Activated CD8-positive, alpha-beta memory T cell treated with anti-CD3 and anti-CD28 coated beads, Interleukin-2, amount 10 ng/mL, durations not matched to agents 7 days and 5 days (primary cell): Measurements from ENCODE around the gene UCHL1. TPM values are rescaled to one million over a fixed set of nuclear protein-coding genes. Genes with fewer than 3 reads are reported as not detected.

ENCODE experiments used
- ATAC-seq: fragments of 150-1000 bp; cut with Tn5 transposase; one replicate; pipeline ENCODE4 v1.10.0; 2021; ENCODE audit warnings: moderate library complexity
- CTCF ChIA-PET: fragments of 350-600 bp; sonication (Branson Sonifier 250); formaldehyde crosslinking; loops from one replicate; lab custom pipeline; 2021; ENCODE audit warnings: antibody characterized with exemption; lab: Charles Lee
- DNase-seq: peaks from one replicate; pipeline ENCODE4 v3.0.0-alpha.2; 2020
- H3K27ac Mint-ChIP-seq: one replicate; pipeline ENCODE4 v1.8.0; 2021; ENCODE audit warnings: mild to moderate bottlenecking, mixed read lengths
- H3K27me3 Mint-ChIP-seq: one replicate; pipeline ENCODE4 v1.8.0; 2021; ENCODE audit warnings: mixed read lengths
- H3K36me3 Mint-ChIP-seq: one replicate; pipeline ENCODE4 v1.8.0; 2021; ENCODE audit warnings: mild to moderate bottlenecking, mixed read lengths
- H3K4me1 Mint-ChIP-seq: one replicate; pipeline ENCODE4 v1.8.0; 2021; ENCODE audit warnings: mixed read lengths
- H3K4me3 Mint-ChIP-seq: one replicate; pipeline ENCODE4 v1.8.0; 2021; ENCODE audit warnings: mild to moderate bottlenecking, moderate library complexity, mixed read lengths
- H3K9me3 Mint-ChIP-seq: one replicate; pipeline ENCODE4 v1.8.0; 2022; ENCODE audit warnings: low read depth, mixed read lengths
- total RNA-seq, 2 experiments: library from RNA; stranded (reverse); gene quantifications; one replicate each; pipeline ENCODE4 v1.2.3, GENCODE V29; 2021

Gene UCHL1
- total RNA-seq, 2 experiments from 2014 or later, result 0.85 to 4.7 TPM

DNA sequence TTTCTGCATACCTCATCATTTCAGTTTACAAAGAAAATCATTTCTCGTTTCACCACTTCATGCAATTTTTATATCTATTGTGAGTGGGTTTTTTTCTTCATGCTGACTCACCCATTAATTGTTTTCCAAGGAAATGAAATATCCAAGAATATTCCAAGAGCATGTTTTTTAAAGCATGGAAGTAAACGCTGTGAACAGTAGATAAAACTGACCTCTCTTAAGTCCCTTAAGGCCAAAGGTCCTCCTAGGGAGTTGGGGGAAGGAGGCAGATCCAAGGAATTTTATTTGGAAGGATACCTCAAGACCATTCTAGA is 39.8 kb upstream of the UCHL1 start:
- Mint-ChIP-seq H3K27ac (peak overlapping the region; percentile 42), H3K36me3 (no peaks in the 10 kb centered on the region), H3K27me3 (peaks cover 63% of the 10 kb centered on the region), H3K9me3 (no peaks in the 10 kb centered on the region), H3K4me3 (peak overlapping the region; percentile 65), H3K4me1 (peaks cover 24% of the 10 kb centered on the region)
- DNase-seq (no peak), ATAC-seq (no peak)
- CTCF ChIA-PET, result interaction anchor here (1.3 to 2.4 kb wide), 2 partner anchors 241 to 246 kb away, joined by 3 to 8 read pairs; no protein-coding TSS in a partner anchor

DNA sequence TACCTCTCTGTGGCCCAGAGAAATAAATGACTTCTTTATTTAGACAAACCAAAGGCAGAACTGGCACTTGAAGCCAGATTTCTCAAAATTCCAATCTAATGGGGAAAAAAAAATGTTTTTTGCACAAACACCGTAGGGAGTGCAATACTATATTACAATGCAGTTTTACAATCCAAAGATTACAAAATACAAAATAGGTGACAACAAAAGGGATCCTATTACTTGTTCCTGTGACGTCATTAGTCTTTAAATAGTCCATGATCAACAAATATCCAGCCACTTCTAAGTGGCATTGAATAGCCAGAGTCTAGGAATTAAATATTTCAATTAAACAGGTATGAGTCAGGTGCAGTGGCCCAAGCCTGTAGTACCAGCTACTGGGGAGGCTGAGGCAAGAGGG is 39.4 kb upstream of the UCHL1 start:
- DNase-seq, result no peak
- Mint-ChIP-seq H3K27me3 (peaks cover 62% of the 10 kb centered on the region), H3K27ac (no peak overlapping the region), H3K36me3 (no peaks in the 10 kb centered on the region), H3K4me3 (no peak overlapping the region), H3K4me1 (peaks cover 24% of the 10 kb centered on the region), H3K9me3 (no peaks in the 10 kb centered on the region)
- ATAC-seq, result no peak
- CTCF ChIA-PET, result interaction anchor here (0.9 kb wide), 1 partner anchor 241 kb away, joined by 3 read pairs; no protein-coding TSS in a partner anchor

GRCh38 chr4:41218703-41219102 is 38.0 kb upstream of the UCHL1 start:
- ATAC-seq, result no peak
- Mint-ChIP-seq H3K27me3 (peaks cover 55% of the 10 kb centered on the region), H3K4me3 (no peak overlapping the region), H3K27ac (no peak overlapping the region), H3K36me3 (no peaks in the 10 kb centered on the region), H3K4me1 (peaks cover 13% of the 10 kb centered on the region), H3K9me3 (no peaks in the 10 kb centered on the region)
- CTCF ChIA-PET, result no interaction called here
- DNase-seq, result no peak

DNA sequence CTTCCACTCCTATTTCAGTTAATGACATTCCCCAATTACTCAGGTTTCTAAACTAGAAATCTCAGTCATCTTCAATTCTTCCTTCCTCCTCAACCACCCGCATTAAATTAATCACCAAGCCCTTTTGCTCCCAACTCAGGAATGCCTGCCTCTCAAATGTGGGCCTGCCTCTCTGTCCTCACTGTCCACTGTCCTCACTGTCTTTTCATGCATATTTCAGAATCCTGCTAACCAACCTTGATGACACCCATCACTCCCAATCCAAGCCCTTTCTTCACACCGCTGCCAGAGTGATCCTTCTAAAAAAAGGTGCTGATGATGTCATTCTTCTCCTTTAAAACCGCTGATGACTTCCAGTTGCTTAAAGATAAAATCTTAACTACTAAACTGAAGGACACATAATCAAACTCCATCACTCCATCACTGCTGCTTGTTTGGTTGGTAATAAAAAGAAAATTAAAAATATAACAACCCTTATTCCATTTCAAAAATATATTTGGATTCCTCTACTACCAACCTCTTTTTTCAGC is 37.2 kb upstream of the UCHL1 start:
- CTCF ChIA-PET, result no interaction called here
- DNase-seq (no peak), ATAC-seq (no peak)
- no peaks in the 10 kb centered on the region for H3K36me3 Mint-ChIP-seq
- H3K27me3 Mint-ChIP-seq, result peaks cover 55% of the 10 kb centered on the region
- H3K4me3 Mint-ChIP-seq, result no peak overlapping the region
- H3K27ac Mint-ChIP-seq, result no peak overlapping the region
- peaks cover 13% of the 10 kb centered on the region for H3K4me1 Mint-ChIP-seq
- H3K9me3 Mint-ChIP-seq, result no peaks in the 10 kb centered on the region

GRCh38 chr4:41221850-41222645 is 34.7 kb upstream of the UCHL1 start:
- CTCF ChIA-PET, result no interaction called here
- Mint-ChIP-seq H3K9me3 (no peaks in the 10 kb centered on the region), H3K4me1 (no peaks in the 10 kb centered on the region), H3K27ac (no peak overlapping the region), H3K27me3 (peaks cover 34% of the 10 kb centered on the region), H3K36me3 (no peaks in the 10 kb centered on the region), H3K4me3 (no peak overlapping the region)
- ATAC-seq, result no peak
- DNase-seq, result no peak

- H3K4me3 Mint-ChIP-seq, result no peak overlapping the region
- H3K27me3 Mint-ChIP-seq, result peaks cover 8% of the 10 kb centered on the region
- H3K4me1 Mint-ChIP-seq, result no peaks in the 10 kb centered on the region
- CTCF ChIA-PET, result no interaction called here
- ATAC-seq (no peak), DNase-seq (no peak)
- no peaks in the 10 kb centered on the region for H3K9me3 Mint-ChIP-seq
- H3K36me3 Mint-ChIP-seq, result no peaks in the 10 kb centered on the region
- H3K27ac Mint-ChIP-seq, result no peak overlapping the region
These were observed 28.8 kb upstream of the UCHL1 start for GRCh38 chr4:41227902-41228301.

DNA sequence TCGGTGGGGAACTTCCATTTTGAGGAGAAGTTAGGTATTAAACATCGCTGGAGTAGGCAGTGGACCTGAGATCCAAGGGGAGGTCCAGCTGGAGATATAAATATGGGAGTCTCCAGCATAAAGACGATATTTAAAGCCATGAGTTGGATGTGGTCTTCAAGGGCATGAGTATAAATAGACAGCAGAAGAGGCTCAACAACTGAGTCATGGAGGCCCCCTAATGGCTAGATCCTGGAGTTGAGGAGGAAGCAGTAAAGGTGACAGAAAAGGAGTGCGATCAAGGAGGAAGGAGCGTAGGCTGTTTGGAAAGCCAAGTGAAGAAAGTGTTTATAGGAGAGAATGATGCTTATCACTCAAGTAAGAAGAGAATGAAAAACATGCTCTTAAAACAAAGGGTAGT is 24.3 kb upstream of the UCHL1 start:
- no peak for DNase-seq
- Mint-ChIP-seq H3K27me3 (no peaks in the 10 kb centered on the region), H3K4me1 (no peaks in the 10 kb centered on the region), H3K9me3 (no peaks in the 10 kb centered on the region), H3K27ac (no peak overlapping the region), H3K4me3 (no peak overlapping the region), H3K36me3 (no peaks in the 10 kb centered on the region)
- ATAC-seq, result no peak
- CTCF ChIA-PET, result no interaction called here

- H3K36me3 Mint-ChIP-seq, result no peaks in the 10 kb centered on the region
- H3K9me3 Mint-ChIP-seq, result no peaks in the 10 kb centered on the region
- ATAC-seq, result no peak
- CTCF ChIA-PET, result no interaction called here
- H3K27ac Mint-ChIP-seq, result no peak overlapping the region
- no peak for DNase-seq
- no peaks in the 10 kb centered on the region for H3K27me3 Mint-ChIP-seq
- H3K4me3 Mint-ChIP-seq, result no peak overlapping the region
- no peaks in the 10 kb centered on the region for H3K4me1 Mint-ChIP-seq
These were observed 23.9 kb upstream of the UCHL1 start for GRCh38 chr4:41232856-41233255.

GRCh38 chr4:41236032-41236431 is 20.7 kb upstream of the UCHL1 start:
- Mint-ChIP-seq H3K27me3 (no peaks in the 10 kb centered on the region), H3K36me3 (no peaks in the 10 kb centered on the region), H3K4me1 (no peaks in the 10 kb centered on the region), H3K27ac (no peak overlapping the region), H3K9me3 (no peaks in the 10 kb centered on the region), H3K4me3 (no peak overlapping the region)
- CTCF ChIA-PET, result no interaction called here
- DNase-seq (no peak), ATAC-seq (no peak)

DNA sequence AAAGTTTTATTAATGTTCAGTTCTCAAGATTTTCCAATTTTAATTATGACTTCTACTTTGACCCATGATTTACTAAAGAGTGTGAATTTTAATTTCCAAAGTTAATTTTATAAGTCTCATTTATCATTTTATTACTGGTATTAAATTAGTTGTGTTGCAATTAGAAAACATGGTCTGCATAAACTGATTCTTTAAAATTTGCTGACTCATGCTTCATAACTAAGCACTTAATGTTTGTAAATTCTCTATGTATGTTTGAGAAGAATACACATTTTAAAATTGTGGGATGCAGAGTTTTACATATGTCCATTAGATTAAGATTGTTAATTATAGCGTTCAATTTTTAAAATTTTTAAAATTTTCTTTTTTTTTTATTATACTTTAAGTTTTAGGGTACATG is 20.2 kb upstream of the UCHL1 start:
- Mint-ChIP-seq H3K9me3 (no peaks in the 10 kb centered on the region), H3K27me3 (no peaks in the 10 kb centered on the region), H3K4me1 (no peaks in the 10 kb centered on the region), H3K27ac (no peak overlapping the region), H3K4me3 (no peak overlapping the region), H3K36me3 (no peaks in the 10 kb centered on the region)
- DNase-seq (no peak), ATAC-seq (no peak)
- CTCF ChIA-PET, result no interaction called here

DNA sequence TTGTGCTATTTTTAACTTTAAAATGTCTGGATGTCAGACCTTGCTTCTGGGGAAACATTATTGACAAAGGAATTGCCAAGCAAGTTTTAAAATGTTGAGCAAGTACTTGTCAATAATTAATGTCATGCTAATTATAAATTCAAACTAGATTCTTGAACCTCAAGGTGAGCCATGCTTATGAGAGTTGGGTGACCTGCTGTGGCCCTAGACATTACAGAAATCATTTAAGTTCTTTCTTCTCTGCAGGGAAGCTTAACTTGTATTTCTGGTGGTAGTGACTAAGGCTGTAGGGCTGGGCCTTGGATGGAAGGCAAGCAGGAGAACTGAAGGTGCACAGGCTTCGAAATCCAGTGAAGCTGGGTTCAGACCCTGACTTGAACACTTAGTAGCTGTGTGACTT is 14.8 kb upstream of the UCHL1 start:
- no peaks in the 10 kb centered on the region for H3K4me1 Mint-ChIP-seq
- H3K36me3 Mint-ChIP-seq, result no peaks in the 10 kb centered on the region
- ATAC-seq (no peak), DNase-seq (no peak)
- no peaks in the 10 kb centered on the region for H3K9me3 Mint-ChIP-seq
- CTCF ChIA-PET, result no interaction called here
- H3K27me3 Mint-ChIP-seq, result peaks cover 3% of the 10 kb centered on the region
- H3K4me3 Mint-ChIP-seq, result no peak overlapping the region
- H3K27ac Mint-ChIP-seq, result no peak overlapping the region

DNA sequence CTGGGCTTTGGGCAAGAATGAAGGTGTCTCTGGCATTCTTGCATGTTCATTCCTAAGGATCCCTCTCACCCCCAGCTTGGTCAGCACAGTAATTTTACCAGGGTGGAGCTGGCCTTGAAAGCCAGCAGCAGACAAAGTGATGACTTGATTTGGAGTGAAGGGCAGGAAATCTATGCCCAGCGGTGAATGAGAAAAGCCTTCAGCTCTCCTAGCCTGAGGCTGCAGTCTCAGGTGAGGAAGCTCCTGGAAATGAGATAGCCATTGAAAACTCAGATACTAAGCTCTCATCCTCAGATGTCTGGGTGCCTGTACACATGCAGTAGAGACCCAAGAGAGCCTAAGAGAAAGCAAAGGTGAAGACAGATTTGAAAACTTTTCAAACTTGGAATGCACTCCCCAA is 10.7 kb upstream of the UCHL1 start:
- Mint-ChIP-seq H3K4me3 (no peak overlapping the region), H3K9me3 (no peaks in the 10 kb centered on the region)
- CTCF ChIA-PET, result no interaction called here

DNA sequence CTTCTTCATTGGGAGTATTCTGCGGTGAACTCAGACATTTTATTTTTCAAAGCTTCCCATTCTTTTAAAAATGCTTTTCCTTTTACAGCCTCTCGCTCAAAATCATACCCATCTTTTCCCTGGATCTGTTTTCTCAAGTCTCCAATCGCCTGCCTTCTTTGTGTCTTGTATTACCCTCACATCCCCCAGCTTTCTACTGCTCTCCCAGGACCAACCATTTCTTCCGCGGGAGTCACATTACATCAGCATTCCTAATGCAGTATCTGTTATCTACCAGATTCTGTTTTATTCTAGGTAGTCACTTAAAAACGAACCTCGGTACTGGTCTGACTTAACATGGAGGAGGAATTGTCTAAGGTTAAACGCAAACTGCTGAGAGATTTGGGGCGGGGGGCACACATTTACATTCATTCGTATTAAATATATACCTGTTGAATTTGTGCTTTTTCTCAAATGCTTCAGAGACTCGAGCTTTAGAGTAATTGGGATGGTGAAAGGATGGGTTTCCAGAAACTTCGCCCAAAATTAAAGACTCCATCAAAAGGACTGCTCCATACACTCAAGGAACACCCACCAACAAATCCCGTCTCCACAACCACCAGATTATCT is 493 bp upstream of the UCHL1 start:
- Mint-ChIP-seq H3K36me3 (peaks cover 1% of the 10 kb centered on the region), H3K4me3 (no peak overlapping the region), H3K9me3 (no peaks in the 10 kb centered on the region), H3K27ac (no peak overlapping the region), H3K27me3 (peaks cover 42% of the 10 kb centered on the region), H3K4me1 (peaks cover 7% of the 10 kb centered on the region)
- CTCF ChIA-PET, result no interaction called here
- ATAC-seq (no peak), DNase-seq (no peak)

More for the DNA sequence above, 10.7 kb upstream of the UCHL1 start:
- no peaks in the 10 kb centered on the region for H3K36me3 Mint-ChIP-seq
- H3K27me3 Mint-ChIP-seq, result peaks cover 7% of the 10 kb centered on the region
- H3K27ac Mint-ChIP-seq, result no peak overlapping the region
- H3K4me1 Mint-ChIP-seq, result no peaks in the 10 kb centered on the region
- ATAC-seq (no peak), DNase-seq (no peak)

DNA sequence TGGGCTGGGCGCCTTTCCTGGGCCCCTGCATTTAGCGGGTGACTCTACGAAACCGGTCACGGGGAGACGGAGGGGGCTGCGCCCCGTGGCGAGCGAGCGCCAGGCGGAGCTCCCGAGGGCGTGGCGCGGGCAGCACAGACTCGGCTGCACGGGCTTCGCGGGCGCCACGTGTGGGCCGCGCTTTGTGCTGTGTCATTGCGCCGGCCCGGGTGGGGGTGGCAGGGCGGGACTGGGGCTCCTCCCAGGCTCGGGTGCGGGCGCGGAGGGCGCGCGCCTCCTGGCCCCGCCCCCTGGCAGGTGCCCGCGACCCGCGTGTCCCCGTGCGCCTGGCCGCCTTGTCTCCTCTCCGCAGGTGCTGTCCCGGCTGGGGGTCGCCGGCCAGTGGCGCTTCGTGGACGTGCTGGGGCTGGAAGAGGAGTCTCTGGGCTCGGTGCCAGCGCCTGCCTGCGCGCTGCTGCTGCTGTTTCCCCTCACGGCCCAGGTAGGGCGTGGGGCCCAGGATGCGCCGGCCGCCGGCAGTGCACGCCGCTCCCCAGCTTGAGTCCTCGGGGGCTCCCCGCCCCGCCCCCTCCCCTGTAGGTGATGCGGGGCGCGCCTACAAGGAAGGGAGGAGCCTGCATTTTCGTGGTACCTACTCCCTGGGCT is 651 bp downstream of the UCHL1 start:
- H3K4me3 Mint-ChIP-seq, result no peak overlapping the region
- peaks cover 44% of the 10 kb centered on the region for H3K27me3 Mint-ChIP-seq
- DNase-seq (no peak), ATAC-seq (peak; percentile 61)
- no peak overlapping the region for H3K27ac Mint-ChIP-seq
- H3K36me3 Mint-ChIP-seq, result peaks cover 1% of the 10 kb centered on the region
- H3K4me1 Mint-ChIP-seq, result peaks cover 7% of the 10 kb centered on the region
- no peaks in the 10 kb centered on the region for H3K9me3 Mint-ChIP-seq
- CTCF ChIA-PET, result no interaction called here
